ENCODE measurements around the gene ZNF280D. TPM values are rescaled to one million over a fixed set of nuclear protein-coding genes. Genes with fewer than 3 reads are reported as not detected.

Gene ZNF280D
- total and polyA plus RNA-seq, 3 donors from 2014 or later = 12.6 to 50.2 (median 48.6) TPM

DNA sequence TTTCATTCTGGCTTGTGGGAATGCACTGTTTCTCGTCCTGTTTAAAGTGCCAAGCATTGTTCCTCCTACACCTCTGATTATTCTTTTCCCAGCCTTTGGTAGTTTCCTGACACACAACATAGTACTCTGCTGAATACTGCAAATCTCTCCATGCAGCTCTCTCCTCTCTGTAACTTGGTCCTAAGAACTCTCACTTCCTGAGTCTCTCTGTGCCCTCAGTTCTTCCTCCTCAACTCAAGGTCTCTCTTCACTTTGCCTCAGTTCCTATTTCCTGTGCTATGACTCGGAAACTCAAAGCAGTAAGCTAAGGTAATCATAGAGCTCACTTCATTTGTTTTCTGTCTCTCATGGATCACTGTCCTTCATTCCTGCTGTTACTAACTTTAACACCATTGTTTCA, 113.4 kb downstream of the ZNF280D start:
- Histone ChIP-seq H3K27ac (no peak overlapping the region), H3K4me3 (no peak overlapping the region), H3K4me1 (no peaks in the 10 kb centered on the region), H3K9me3 (no peaks in the 10 kb centered on the region), H3K36me3 (ENCODE audit: low read depth, missing control alignments) (no peaks in the 10 kb centered on the region), H3K27me3 (no peaks in the 10 kb centered on the region)
- TF ChIP-seq, protein P1, sequence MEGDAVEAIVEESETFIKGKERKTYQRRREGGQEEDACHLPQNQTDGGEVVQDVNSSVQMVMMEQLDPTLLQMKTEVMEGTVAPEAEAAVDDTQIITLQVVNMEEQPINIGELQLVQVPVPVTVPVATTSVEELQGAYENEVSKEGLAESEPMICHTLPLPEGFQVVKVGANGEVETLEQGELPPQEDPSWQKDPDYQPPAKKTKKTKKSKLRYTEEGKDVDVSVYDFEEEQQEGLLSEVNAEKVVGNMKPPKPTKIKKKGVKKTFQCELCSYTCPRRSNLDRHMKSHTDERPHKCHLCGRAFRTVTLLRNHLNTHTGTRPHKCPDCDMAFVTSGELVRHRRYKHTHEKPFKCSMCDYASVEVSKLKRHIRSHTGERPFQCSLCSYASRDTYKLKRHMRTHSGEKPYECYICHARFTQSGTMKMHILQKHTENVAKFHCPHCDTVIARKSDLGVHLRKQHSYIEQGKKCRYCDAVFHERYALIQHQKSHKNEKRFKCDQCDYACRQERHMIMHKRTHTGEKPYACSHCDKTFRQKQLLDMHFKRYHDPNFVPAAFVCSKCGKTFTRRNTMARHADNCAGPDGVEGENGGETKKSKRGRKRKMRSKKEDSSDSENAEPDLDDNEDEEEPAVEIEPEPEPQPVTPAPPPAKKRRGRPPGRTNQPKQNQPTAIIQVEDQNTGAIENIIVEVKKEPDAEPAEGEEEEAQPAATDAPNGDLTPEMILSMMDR (IDR thresholded peaks at IDR 0.05) = no peak
- TF ChIP-seq POLR2A (IDR thresholded peaks at IDR 0.05) = no peak
- intact Hi-C loops (cut with DNase I; ENCODE audit: low total_unique reads) = no loop called here
- WGBS, 2 donors = 45 to 55% methylated on average over 2 of the region's 2 CpGs
- no peak for DNase-seq

DNA sequence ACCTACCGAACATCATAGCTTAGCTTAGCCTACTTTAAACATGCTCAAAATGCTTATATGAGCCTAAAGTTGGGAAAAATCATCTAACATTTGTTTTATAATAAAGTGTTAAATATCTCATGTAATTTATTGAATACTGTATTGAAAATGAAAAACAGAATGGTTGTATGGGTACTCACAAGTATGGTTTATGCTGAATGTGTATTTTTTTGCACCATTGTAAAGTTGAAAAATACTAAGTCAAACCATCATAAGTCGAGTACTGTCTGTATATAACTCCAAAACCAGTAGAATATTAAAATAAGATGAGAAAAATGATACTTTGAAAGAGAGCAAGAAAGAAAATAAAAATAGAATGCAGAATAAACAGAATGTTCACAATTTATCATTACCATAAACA, 115.7 kb downstream of the ZNF280D start:
- 91 to 97% methylated on average over 2 of the region's 2 CpGs for WGBS, 2 donors

GRCh38 chr15:56616551-56616950, 116.8 kb downstream of the ZNF280D start:
- DNase-seq = no peak
- intact Hi-C loops (cut with DNase I; ENCODE audit: low total_unique reads) = no loop called here
- Histone ChIP-seq H3K9me3 (no peaks in the 10 kb centered on the region), H3K36me3 (ENCODE audit: low read depth, missing control alignments) (no peaks in the 10 kb centered on the region), H3K4me1 (no peaks in the 10 kb centered on the region), H3K4me3 (no peak overlapping the region), H3K27ac (no peak overlapping the region), H3K27me3 (no peaks in the 10 kb centered on the region)
- no peak for TF ChIP-seq POLR2A (IDR thresholded peaks at IDR 0.05)
- TF ChIP-seq, protein P1 (IDR thresholded peaks at IDR 0.05) = no peak
- WGBS, 2 donors = 77 to 80% methylated on average over 3 of the region's 3 CpGs

More for the DNA sequence above, 115.7 kb downstream of the ZNF280D start:
- no peak overlapping the region for H3K4me3 ChIP-seq
- TF ChIP-seq, protein P1 (IDR thresholded peaks at IDR 0.05) = no peak
- no peak for TF ChIP-seq POLR2A (IDR thresholded peaks at IDR 0.05)
- no peaks in the 10 kb centered on the region for H3K4me1 ChIP-seq
- intact Hi-C loops (cut with DNase I; ENCODE audit: low total_unique reads) = no loop called here
- H3K36me3 ChIP-seq (ENCODE audit: low read depth, missing control alignments) = no peaks in the 10 kb centered on the region
- H3K9me3 ChIP-seq = no peaks in the 10 kb centered on the region
- DNase-seq = no peak
- H3K27ac ChIP-seq = no peak overlapping the region
- no peaks in the 10 kb centered on the region for H3K27me3 ChIP-seq

GRCh38 chr15:56613811-56614210, 119.5 kb downstream of the ZNF280D start:
- 90% methylated on average over 4 of the region's 4 CpGs for WGBS, 2 donors
- intact Hi-C loops (cut with DNase I; ENCODE audit: low total_unique reads) = no loop called here
- no peak overlapping the region for H3K27ac ChIP-seq
- no peaks in the 10 kb centered on the region for H3K4me1 ChIP-seq
- H3K4me3 ChIP-seq = no peak overlapping the region
- H3K27me3 ChIP-seq = no peaks in the 10 kb centered on the region
- no peaks in the 10 kb centered on the region for H3K9me3 ChIP-seq
- no peaks in the 10 kb centered on the region for H3K36me3 ChIP-seq (ENCODE audit: low read depth, missing control alignments)
- TF ChIP-seq, protein P1 (IDR thresholded peaks at IDR 0.05) = no peak
- TF ChIP-seq POLR2A (IDR thresholded peaks at IDR 0.05) = no peak
- no peak for DNase-seq

- no peak overlapping the region for H3K27ac ChIP-seq
Observed at GRCh38 chr15:56608993-56609392, 124.3 kb downstream of the ZNF280D start.

More at GRCh38 chr15:56608993-56609392, 124.3 kb downstream of the ZNF280D start:
- no peaks in the 10 kb centered on the region for H3K27me3 ChIP-seq
- WGBS, 2 donors = 48 to 81% methylated on average over 1 of the region's 1 CpG
- H3K4me3 ChIP-seq = no peak overlapping the region
- no peaks in the 10 kb centered on the region for H3K36me3 ChIP-seq (ENCODE audit: low read depth, missing control alignments)
- intact Hi-C loops (cut with DNase I; ENCODE audit: low total_unique reads) = no loop called here
- H3K4me1 ChIP-seq = no peaks in the 10 kb centered on the region
- DNase-seq = no peak
- TF ChIP-seq, protein P1 (IDR thresholded peaks at IDR 0.05) = no peak
- no peak for TF ChIP-seq POLR2A (IDR thresholded peaks at IDR 0.05)
- no peaks in the 10 kb centered on the region for H3K9me3 ChIP-seq
